Right atrium auricular region (tissue), 2 donors: ENCODE data around the gene KEAP1. TPM values are rescaled to one million over a fixed set of nuclear protein-coding genes. Genes with fewer than 3 reads are reported as not detected.

Source experiments
- DNase-seq: peaks from one replicate; pipeline ENCODE4 v3.0.0-alpha.2; 2019; ENCODE audit warnings: low spot score
- H3K27ac ChIP-seq, 2 donors: fragments of 200-600 bp; sonication (generic); 1 replicate in 1 of 2; 2 replicates in 1 of 2; pipeline ENCODE4 v1.5.1; 2016 to 2019
- H3K27me3 ChIP-seq, 2 donors: fragments of 200-600 bp; sonication (generic); one replicate each; pipeline versions ENCODE4 v1.5.1 to v1.6.0; 2017 to 2019
- H3K36me3 ChIP-seq: fragments of 200-600 bp; sonication (generic); one replicate; pipeline ENCODE4 v1.5.1; 2016
- H3K4me1 ChIP-seq, 2 donors: fragments of 200-600 bp; sonication (generic); one replicate each; pipeline versions ENCODE4 v1.5.1 to v1.6.0; 2017 to 2019
- H3K4me3 ChIP-seq, 2 donors: fragments of 200-600 bp; sonication (generic); 1 replicate in 1 of 2; 2 replicates in 1 of 2; pipeline ENCODE4 v1.5.1; 2017 to 2019; ENCODE audit warnings: mild to moderate bottlenecking in 1 of 2, moderate library complexity in 1 of 2
- H3K9me3 ChIP-seq, 2 donors: fragments of 200-600 bp; sonication (generic); one replicate each; pipeline ENCODE4 v1.5.1; 2019
- total RNA-seq, 2 donors: library from RNA; depleted of rRNA; stranded (reverse); fragments of >200 nt; gene quantifications; one replicate each; pipeline ENCODE4 v1.1.0, GENCODE V29; 2016
- TF ChIP-seq, protein P1 (sequence below), 2 donors: fragments of 200-600 bp; sonication (generic); IDR thresholded peaks; one replicate each; pipeline ENCODE4 v1.5.1; 2019; ENCODE audit warnings: antibody characterized with exemption in 2 of 2

Gene KEAP1
- total RNA-seq, 2 donors from 2014 or later = 52.1 to 64.9 TPM

DNA sequence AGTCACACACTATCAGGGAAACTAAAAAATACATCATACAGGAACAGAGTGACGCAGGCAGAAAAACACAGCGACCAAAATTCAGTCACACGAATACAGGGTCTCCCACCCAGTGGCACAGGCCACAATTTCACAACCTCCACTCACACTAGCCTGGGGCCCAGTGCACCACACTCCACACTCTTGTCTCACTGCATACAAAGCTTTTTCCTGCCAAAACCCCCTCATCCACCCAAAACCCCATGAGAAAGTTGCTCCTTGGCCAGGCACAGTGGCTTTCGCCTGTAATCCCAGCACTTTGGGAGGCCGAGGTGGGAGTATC is 12.9 kb upstream of the KEAP1 start:
- H3K4me3 ChIP-seq = no peak overlapping the region
- no peaks in the 10 kb centered on the region for H3K9me3 ChIP-seq
- H3K4me1 ChIP-seq = peaks cover 0 to 31% of the 10 kb centered on the region in 2 donors
- peaks cover 5 to 22% of the 10 kb centered on the region in 2 donors for H3K27me3 ChIP-seq
- H3K36me3 ChIP-seq = no peaks in the 10 kb centered on the region
- TF ChIP-seq, protein P1, sequence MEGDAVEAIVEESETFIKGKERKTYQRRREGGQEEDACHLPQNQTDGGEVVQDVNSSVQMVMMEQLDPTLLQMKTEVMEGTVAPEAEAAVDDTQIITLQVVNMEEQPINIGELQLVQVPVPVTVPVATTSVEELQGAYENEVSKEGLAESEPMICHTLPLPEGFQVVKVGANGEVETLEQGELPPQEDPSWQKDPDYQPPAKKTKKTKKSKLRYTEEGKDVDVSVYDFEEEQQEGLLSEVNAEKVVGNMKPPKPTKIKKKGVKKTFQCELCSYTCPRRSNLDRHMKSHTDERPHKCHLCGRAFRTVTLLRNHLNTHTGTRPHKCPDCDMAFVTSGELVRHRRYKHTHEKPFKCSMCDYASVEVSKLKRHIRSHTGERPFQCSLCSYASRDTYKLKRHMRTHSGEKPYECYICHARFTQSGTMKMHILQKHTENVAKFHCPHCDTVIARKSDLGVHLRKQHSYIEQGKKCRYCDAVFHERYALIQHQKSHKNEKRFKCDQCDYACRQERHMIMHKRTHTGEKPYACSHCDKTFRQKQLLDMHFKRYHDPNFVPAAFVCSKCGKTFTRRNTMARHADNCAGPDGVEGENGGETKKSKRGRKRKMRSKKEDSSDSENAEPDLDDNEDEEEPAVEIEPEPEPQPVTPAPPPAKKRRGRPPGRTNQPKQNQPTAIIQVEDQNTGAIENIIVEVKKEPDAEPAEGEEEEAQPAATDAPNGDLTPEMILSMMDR (IDR thresholded peaks at IDR 0.05) = no peak
- DNase-seq = no peak
- no peak overlapping the region for H3K27ac ChIP-seq

DNA sequence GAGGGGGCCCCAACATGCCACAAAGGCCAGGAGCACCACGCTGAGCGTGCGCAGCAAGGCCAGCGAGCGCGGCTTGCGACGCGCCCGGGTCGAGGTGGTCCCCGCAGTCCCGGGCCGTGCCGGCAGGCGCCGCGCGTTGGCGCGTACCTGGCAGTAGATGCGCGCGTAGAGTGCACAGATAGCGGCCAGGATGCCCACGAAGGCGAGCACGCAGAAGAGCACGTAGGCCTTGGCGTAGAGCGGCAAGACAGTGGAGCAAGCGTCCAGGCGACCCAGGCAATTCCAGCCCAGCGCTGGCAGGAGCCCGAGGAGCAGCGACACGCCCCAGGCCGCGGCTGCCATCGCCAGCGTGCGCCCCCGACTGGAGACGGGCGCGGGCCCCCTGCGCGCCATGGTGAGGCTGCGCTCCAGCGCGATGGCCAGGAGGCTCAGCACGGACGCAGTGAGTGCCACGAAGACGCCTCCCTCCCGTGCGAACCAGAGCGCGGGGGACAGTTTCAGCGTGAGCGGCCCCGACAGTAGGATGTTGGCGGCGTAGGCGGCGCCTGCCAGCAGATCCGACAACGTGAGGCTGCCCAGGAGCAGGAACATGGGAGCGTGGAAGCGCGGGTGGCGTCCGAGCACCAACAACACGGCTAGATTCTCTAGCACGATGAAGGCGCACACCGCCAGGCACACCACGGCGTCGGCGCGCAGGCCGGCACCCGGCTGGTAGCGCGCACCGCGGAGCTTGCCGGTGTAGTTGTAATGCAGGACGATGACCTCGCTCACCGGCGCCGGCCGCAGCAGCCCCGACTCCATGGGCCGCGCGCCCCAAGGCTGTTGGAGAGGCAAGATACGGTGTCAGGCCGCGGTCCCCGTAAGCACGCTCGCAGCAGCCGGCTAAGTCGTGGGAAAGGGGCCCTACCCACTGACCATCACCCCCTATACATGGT is 11.3 kb upstream of the KEAP1 start:
- Histone ChIP-seq H3K36me3 (no peaks in the 10 kb centered on the region), H3K27ac (no peak overlapping the region), H3K4me1 (peaks cover 0 to 31% of the 10 kb centered on the region in 2 donors), H3K4me3 (no peak overlapping the region), H3K9me3 (no peaks in the 10 kb centered on the region), H3K27me3 (peaks cover 5 to 22% of the 10 kb centered on the region in 2 donors)
- no peak for DNase-seq
- TF ChIP-seq, protein P1 (IDR thresholded peaks at IDR 0.05) = no peak

DNA sequence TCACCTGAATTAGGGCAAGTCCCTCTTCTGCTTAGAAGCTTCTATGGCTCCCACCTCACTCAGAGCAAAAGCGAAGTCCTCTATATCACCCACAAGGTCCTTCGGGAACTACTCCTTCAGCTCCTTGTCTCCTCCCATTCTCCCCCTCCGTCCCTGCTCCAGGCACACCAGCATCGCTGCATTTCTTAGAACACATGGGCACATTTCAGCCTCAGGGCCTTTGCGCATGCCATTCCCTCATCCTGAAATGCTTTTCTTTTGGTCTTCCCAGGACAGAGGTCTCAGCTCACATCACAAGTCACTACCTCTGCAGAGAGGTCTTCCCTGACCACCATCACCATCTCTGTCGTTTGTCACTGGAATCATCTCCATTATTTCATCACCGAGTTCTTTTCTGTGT is 10.1 kb upstream of the KEAP1 start:
- Histone ChIP-seq H3K4me1 (peaks cover 0 to 22% of the 10 kb centered on the region in 2 donors), H3K4me3 (no peak overlapping the region), H3K36me3 (no peaks in the 10 kb centered on the region), H3K9me3 (no peaks in the 10 kb centered on the region), H3K27ac (no peak overlapping the region), H3K27me3 (peaks cover 0 to 22% of the 10 kb centered on the region in 2 donors)
- TF ChIP-seq, protein P1 (IDR thresholded peaks at IDR 0.05) = no peak
- no peak for DNase-seq

DNA sequence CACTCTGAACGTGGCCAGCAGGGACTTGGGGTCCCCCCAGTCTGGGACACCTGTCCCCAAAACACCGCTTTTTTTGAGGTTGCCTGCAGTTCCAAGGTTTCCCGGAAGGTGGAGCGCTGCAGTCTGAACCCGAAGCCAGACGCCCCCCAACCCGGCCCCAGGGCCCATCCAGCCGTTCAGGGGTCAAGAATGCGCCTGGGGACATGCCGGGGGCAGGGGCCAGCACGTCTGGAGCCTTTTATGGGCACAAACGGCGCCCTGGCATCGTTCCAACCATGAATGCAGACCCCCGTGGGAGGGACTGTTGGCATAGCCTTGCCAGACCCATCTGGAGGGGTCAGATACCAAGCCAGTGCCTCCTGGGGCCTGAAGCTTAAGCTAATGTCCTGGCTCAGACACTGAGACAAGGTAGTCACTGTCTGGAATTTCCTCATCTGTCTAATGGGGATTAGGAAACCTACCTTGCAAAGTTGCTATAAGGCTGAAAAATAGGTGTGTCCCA is 7.2 kb upstream of the KEAP1 start:
- H3K27me3 ChIP-seq = peaks cover 0 to 13% of the 10 kb centered on the region in 2 donors
- no peak for DNase-seq
- H3K4me1 ChIP-seq = peaks cover 0 to 8% of the 10 kb centered on the region in 2 donors
- no peaks in the 10 kb centered on the region for H3K9me3 ChIP-seq
- no peak overlapping the region for H3K4me3 ChIP-seq
- H3K36me3 ChIP-seq = no peaks in the 10 kb centered on the region
- no peak overlapping the region for H3K27ac ChIP-seq
- TF ChIP-seq, protein P1 (IDR thresholded peaks at IDR 0.05) = peak; percentile 55 to 71

DNA sequence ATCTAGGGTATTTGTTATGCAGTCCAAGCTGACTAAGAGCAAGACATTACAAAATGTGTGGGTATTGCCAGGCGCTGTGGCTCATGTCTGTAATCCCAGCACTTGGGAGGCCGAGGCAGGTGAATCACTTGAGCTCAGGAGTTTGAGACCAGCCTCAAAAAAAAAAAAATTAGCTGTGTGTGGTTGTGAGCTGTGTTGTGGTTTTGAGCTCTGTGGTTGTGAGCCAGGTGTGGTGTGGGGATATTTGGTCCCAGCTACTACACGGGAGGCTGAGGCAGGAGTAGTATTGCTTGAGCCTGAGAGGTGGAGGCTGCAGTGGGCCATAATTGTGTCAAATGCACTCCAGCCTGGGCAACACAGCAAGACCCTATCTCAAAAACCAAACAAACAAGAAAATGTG is 5.6 kb upstream of the KEAP1 start:
- Histone ChIP-seq H3K9me3 (no peaks in the 10 kb centered on the region), H3K4me3 (no peak overlapping the region), H3K27me3 (peaks cover 0 to under 1% of the 10 kb centered on the region in 2 donors), H3K36me3 (no peaks in the 10 kb centered on the region), H3K4me1 (no peaks in the 10 kb centered on the region), H3K27ac (no peak overlapping the region)
- no peak for DNase-seq
- TF ChIP-seq, protein P1 (IDR thresholded peaks at IDR 0.05) = no peak
